Mammary epithelial cell (primary cell): Measurements from ENCODE around the gene CELF2.

Experiments
- CTCF ChIP-seq, 2 donors: IDR thresholded peaks in 1 of 2; conservative IDR thresholded peaks in 1 of 2; 2 replicates each; pipeline ENCODE4 v1.5.1; 2011 to 2012; ENCODE audit warnings: inconsistent platforms in 2 of 2, low read length in 2 of 2, mild to moderate bottlenecking in 2 of 2, control low read depth in 1 of 2, low read depth in 1 of 2; ENCODE audit not compliant: insufficient read depth in 1 of 2; ENCODE audit errors: extremely low read depth in 1 of 2
- EZH2 ChIP-seq: IDR thresholded peaks from 2 replicates; pipeline ENCODE4 v1.6.1; 2012; ENCODE audit warnings: low read length, inconsistent platforms, borderline replicate concordance

DNA sequence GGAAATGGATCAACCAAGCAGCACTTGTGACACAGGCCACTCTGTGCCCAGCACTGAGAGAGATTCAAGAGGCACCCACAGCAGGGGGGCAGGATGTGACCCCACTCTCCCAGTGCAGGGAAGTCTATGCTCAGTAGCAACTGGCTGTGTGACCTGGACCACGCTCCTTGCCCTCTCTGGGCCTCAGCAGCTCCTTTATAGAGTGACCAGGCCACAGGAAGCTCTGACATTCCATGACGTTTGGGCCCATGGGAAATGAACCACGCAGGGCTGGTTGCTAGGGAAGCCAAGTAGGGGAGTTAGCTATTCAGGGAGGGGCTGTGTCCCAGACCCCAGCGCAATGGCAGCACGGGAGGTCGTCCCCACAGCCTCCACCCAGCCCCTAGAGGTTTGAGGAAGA lies 361.2 kb downstream of the CELF2 start:
- TF ChIP-seq EZH2: no peak
- no peak for TF ChIP-seq CTCF (conservative IDR thresholded peaks at IDR 0.05 in 1 of 2, IDR thresholded peaks at IDR 0.05 in 1 of 2; ENCODE audit: extremely low read depth in 1 of 2, insufficient read depth in 1 of 2, low read depth in 1 of 2, low read length in 2 of 2)
